RCC 7860 (cell line): ENCODE results near the gene LAMA3.
A peak's percentile ranks its signal among the peaks of the same experiment; 100 is the strongest.

Source experiments
- DNase-seq: peaks from one replicate; pipeline ENCODE4 v3.0.0-alpha.2; 2015; ENCODE audit warnings: low spot score
- FAIRE-seq: peaks from 2 replicates; lab custom pipeline; 2012; peaks lifted over from hg19 to GRCh38; lab: Jason Lieb, UNC

The LAMA3 gene

DNA sequence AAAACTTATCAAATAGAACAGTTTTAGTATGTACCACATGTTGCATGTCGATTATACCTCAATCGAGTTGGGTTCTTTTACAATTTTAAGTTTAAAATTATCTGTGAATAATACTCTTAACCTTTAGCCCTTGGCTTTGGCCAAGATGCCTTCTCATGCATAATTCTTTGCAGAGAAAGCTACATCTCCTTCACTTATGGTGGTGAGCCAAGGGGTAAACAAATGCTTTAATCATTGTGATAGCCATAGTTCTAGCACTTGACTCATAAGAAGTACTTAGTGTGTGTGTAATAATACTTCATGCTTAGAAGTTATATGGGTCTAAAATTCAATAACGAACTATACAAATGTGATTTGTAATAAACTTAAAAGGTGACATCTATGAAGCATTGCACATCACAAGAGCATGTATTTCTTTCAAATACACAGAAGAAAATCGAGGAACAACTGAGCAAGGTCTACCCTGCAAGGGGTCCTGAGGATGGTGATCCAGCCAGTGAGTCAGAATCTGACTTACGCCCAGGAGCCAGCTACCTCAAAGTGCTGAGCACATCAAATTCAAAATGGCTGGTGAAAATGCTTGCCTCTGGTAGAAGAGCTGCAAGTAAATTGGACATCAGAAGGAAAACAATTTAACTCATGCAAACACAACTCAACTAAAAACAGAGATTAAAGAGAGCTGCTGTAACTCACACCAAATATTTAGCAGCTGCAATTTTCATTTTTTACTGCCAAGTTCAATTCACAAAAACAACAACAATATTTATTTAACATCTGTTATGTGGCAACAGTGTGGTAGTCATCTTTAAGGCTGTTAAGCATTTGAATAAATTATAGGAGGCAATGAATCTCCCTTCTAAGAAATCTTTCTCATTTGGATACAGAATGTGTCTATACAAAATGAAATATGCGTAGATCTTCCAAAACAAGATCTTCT lies 301.5 kb downstream of the LAMA3 start:
- no peak for DNase-seq
- no peak for FAIRE-seq

DNA sequence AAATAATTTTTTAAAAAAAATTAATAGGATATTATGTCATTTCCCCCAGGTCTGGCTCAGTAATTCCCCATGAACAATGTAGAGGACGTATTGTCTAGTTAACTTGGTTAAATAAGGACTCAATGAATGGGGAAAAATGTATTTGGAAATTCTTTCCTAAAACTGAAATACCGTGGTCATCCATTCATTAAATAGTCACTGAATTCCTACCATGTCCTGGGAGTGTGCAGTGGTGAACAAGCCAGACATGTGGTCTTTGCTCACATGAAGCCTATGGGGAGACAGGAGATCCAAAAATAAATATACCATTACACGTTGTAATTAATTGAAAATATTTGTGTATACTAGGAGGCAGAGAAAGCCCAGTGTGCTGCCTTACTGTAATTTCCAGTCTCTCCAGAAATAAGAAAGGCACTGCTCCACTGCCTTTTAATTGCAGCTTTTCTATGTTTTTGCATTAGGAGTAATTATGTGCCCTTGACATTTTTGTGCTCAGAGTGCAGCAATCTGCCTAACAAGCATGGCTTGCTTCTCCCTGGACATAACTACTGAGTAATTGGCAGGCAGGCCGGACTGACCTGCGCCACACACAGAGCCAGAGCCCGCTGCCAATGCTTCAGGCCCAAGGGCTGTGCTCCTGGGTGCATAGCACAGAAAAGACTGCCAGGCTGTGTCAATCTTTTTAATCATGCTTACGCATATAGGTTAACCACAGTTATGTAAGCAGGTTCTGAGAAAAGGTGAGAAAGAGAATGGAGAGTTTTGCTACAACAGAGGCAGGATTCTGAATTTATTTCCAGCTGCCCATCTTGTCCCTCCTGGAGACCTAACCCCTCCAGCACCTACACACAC lies 303.1 kb downstream of the LAMA3 start:
- no peak for FAIRE-seq

GRCh38 chr18:23992941-23993280 lies 303.7 kb downstream of the LAMA3 start:
- FAIRE-seq (no peak), DNase-seq (no peak)

More for the DNA sequence above, 303.1 kb downstream of the LAMA3 start:
- DNase-seq: no peak

GRCh38 chr18:23994361-23994902 lies 305.2 kb downstream of the LAMA3 start:
- DNase-seq: peak; percentile 39

GRCh38 chr18:23995180-23995579 lies 305.9 kb downstream of the LAMA3 start:
- DNase-seq: no peak
- no peak for FAIRE-seq

More at GRCh38 chr18:23994361-23994902, 305.2 kb downstream of the LAMA3 start:
- peak; percentile 83 for FAIRE-seq

DNA sequence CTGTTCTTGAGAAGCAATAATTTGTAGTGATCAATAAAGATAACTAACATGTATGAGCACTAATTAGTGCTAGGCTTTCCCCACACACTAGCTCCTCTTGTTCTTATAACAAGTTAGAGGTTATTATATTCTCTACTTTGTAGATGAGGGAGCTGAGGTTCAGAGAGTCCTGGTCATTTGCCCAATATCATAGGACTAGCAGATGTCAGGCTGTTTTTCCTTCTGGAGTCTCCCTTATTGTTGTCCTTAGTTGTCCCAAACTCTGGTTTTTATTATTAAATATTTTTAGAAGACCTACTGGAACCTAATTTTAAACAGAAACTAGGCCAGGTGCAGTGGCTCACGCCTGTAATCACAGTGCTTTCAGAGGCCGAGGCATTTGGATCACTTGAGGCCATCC lies 308.8 kb downstream of the LAMA3 start:
- DNase-seq: no peak
- FAIRE-seq: no peak

DNA sequence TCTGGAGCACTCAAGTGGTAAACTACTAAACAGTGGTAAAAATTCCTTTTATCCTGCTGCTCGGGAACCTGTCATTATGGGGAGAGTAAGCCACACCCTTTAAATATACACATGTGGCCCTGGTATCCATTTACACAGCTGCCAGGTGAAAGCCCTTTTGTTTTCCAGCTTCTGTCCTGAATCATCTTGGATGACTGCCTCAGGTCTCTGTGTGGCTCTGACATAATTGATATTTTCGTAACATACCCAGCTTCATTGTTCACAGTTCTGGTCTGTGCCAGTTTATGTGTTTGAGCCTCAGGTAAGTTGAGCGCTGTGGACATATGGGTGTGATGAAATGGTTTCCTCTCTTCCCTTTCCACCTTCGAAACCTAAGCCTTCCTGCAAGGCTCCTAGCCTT lies 309.6 kb downstream of the LAMA3 start:
- FAIRE-seq: no peak
- no peak for DNase-seq

DNA sequence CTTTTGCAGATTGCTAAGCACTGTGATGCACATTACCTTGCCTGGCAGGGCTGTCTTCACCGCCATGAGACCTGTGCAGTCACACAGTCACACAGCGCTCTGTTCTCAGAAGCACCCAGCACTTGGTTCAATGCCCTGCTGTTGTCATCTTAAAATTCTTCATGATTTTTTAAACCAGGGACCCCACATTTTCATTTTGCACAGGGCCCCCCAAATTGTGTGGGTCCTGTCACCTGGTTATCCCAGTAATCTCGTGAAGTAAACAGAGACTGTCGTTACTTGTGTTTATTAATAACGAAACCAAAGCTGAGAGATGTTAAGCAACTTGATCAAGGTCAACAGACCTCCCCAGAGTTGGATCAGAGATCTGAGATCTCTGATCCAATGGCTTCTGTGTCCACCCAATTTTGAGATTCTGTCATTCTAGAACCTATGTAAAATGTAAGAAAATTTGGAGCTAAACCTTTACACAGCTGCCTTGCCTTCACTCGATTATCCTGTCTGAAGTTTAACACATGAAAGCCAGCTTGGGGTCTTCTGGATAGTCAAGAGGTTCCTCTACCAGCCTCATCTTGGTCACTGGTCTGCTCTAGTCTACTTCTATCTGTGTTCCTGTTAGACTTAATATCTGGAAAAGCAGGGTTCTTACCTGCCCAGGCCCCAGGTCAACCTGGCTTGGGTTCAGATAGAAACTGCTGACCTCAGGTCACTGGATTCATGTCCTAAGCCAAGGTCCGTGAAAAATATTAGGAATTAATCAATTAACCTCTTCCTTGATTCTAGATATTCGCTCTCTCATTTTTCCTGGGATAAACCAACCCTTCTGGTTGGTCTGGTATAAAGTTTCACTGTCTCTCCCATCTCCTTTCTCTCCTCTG lies 311.6 kb downstream of the LAMA3 start:
- FAIRE-seq: no peak

DNA sequence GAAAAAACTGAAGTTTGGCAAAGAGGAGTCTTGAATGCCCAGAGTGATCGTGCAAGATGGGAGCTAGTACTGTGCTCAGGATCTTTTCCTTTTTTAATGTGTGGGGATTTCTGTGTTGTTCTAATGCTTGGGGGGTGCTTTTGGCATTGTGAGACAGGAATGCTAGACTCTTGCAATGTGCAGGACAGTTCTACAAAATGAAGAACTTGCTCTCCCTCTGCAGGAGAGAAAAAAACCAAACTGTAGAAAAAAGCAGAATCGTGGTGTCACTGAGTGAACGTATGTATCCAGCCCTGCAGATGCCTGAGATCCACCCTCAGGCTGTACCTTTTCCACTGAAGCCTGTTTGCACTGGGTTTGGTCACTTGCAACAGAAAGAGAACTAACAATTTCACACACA lies 313.2 kb downstream of the LAMA3 start:
- FAIRE-seq (no peak), DNase-seq (no peak)

More for the DNA sequence above, 311.6 kb downstream of the LAMA3 start:
- no peak for DNase-seq

DNA sequence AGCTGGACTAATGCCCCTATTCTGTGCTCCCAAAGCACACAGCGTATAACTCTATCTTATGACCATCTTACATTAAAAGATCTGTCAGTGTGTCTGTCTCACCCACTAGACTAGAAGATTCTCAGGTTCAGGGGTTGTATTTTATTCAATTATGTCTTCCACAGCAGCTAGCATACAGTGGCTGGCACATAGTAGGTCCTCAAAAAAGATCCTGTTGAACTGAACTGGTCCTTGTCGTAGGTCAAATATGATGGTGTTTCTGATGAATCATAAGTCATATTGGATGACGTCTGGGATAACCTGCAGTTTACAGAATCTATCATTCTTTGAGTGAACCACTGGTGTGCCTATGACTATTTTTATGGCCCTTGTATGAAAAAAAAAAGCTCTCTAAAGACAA lies 314.0 kb downstream of the LAMA3 start:
- no peak for FAIRE-seq
- no peak for DNase-seq

- DNase-seq (no peak), FAIRE-seq (no peak)
Measured at GRCh38 chr18:24003903-24004640, 314.8 kb downstream of the LAMA3 start.
